Measurements from ENCODE around the gene SPHKAP. TPM values are rescaled to one million over a fixed set of nuclear protein-coding genes. Genes with fewer than 3 reads are reported as not detected.

The SPHKAP gene
- total RNA-seq, 1 donor from 2014 or later: not detected

DNA sequence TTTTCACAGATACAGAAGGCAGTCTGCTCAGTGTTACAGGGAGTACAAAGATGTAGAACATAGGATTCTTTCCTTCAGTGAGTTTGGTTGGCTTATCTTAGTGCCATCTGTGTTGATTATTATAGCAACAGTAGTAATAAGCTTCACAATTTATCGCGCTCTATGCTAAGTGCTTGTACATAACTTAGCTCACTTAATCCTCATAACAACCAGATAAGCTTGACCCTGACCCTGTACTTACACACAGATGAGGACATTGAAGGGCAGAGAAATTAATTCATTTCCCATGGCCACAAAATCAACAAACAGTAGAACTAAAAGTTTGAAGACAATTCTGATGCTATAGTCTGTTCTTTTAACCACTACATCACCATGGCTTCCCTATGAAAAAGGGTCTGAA, 121.8 kb downstream of the SPHKAP start:
- H3K36me3 Mint-ChIP-seq (ENCODE audit: low read depth): no peaks in the 10 kb centered on the region
- H3K4me1 Mint-ChIP-seq: no peaks in the 10 kb centered on the region
- no peak overlapping the region for H3K4me3 Mint-ChIP-seq
- ATAC-seq (ENCODE audit: low read depth) (no peak), DNase-seq (no peak)
- no peaks in the 10 kb centered on the region for H3K27me3 Mint-ChIP-seq
- ChIA-PET POLR2A (no interaction called here), CTCF (no interaction called here)
- intact Hi-C loops (cut with micrococcal nuclease): no loop called here
- TF ChIP-seq CTCF (IDR thresholded peaks at IDR 0.05): no peak
- H3K9me3 Mint-ChIP-seq: no peaks in the 10 kb centered on the region
- H3K27ac Mint-ChIP-seq: no peak overlapping the region

GRCh38 chr2:228056293-228057097, 125.0 kb downstream of the SPHKAP start:
- Mint-ChIP-seq H3K27me3 (no peaks in the 10 kb centered on the region), H3K36me3 (ENCODE audit: low read depth) (no peaks in the 10 kb centered on the region), H3K4me3 (no peak overlapping the region), H3K4me1 (no peaks in the 10 kb centered on the region), H3K9me3 (no peaks in the 10 kb centered on the region), H3K27ac (no peak overlapping the region)
- intact Hi-C loops (cut with micrococcal nuclease): no loop called here
- no peak for ATAC-seq (ENCODE audit: low read depth)
- no peak for TF ChIP-seq CTCF (IDR thresholded peaks at IDR 0.05)
- POLR2A ChIA-PET: no interaction called here
- CTCF ChIA-PET: no interaction called here
- no peak for DNase-seq

DNA sequence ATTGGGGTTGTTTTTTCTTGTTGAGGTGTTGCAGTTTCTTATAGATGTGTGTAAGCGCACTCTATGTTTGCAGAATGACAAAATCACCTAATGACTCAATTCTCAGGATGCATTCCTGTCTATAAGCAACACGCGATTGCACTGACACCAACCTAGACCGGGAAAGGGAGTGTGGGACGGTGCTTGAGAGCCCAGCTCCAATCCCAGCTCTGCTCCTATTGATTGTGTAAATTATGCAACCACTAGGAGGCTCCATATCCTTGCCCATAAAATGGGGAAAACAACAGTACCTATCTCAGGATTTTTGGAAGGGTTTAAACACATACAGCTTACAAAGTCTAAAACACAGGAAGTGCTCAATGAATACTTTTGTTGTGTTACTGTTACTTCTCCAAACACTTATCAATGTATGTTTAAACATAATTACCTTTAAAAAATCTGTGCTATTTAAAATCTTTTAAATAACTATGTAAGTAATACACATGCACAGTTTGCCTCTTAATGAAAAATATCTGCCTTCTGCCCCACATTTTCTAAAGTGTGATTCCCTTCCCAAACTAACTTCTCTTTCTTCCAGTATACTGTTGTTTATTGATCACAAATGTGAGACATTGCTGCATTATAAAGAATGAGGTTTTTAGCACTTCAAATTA, 132.5 kb downstream of the SPHKAP start:
- ChIA-PET POLR2A (no interaction called here), CTCF (no interaction called here)
- H3K27ac Mint-ChIP-seq: no peak overlapping the region
- no peaks in the 10 kb centered on the region for H3K9me3 Mint-ChIP-seq
- no peaks in the 10 kb centered on the region for H3K36me3 Mint-ChIP-seq (ENCODE audit: low read depth)
- TF ChIP-seq CTCF (IDR thresholded peaks at IDR 0.05): no peak
- intact Hi-C loops (cut with micrococcal nuclease): no loop called here
- H3K27me3 Mint-ChIP-seq: no peaks in the 10 kb centered on the region
- no peaks in the 10 kb centered on the region for H3K4me1 Mint-ChIP-seq
- H3K4me3 Mint-ChIP-seq: no peak overlapping the region
- ATAC-seq (ENCODE audit: low read depth) (no peak), DNase-seq (no peak)

DNA sequence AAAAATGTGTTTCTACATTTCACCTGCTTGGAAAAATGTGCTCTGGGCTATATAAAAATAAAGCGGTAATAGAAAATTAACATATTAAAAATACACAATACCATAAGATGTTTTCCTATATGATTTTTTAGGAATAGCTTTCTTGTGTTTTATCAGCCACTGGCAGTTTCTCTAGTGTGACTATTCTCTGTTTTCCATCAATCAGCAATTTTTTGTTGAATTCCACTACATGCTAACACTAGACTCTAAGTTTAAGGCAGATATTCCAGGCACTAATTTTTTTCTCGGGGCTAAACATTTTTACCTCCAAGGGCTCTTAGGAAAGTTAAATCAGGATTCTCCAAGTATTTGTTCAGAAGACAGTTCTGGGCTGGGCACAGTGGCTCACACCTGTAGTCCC, 140.5 kb downstream of the SPHKAP start:
- H3K4me1 Mint-ChIP-seq: no peaks in the 10 kb centered on the region

More for the DNA sequence above, 140.5 kb downstream of the SPHKAP start:
- H3K27me3 Mint-ChIP-seq: no peaks in the 10 kb centered on the region
- ATAC-seq (ENCODE audit: low read depth) (no peak), DNase-seq (no peak)
- ChIA-PET POLR2A (no interaction called here), CTCF (no interaction called here)
- no peak for TF ChIP-seq CTCF (IDR thresholded peaks at IDR 0.05)
- no peak overlapping the region for H3K4me3 Mint-ChIP-seq
- H3K9me3 Mint-ChIP-seq: no peaks in the 10 kb centered on the region
- H3K36me3 Mint-ChIP-seq (ENCODE audit: low read depth): no peaks in the 10 kb centered on the region
- intact Hi-C loops (cut with micrococcal nuclease): no loop called here
- H3K27ac Mint-ChIP-seq: no peak overlapping the region

Data from activated B cell treated with CpG ODN at 0.5 μM for 24 hours (primary cell).